ENCODE data around the gene PRR23E. TPM values are rescaled to one million over a fixed set of nuclear protein-coding genes. Genes with fewer than 3 reads are reported as not detected.

Gene PRR23E
- total RNA-seq, 1 experiment from 2014 or later, result not detected

DNA sequence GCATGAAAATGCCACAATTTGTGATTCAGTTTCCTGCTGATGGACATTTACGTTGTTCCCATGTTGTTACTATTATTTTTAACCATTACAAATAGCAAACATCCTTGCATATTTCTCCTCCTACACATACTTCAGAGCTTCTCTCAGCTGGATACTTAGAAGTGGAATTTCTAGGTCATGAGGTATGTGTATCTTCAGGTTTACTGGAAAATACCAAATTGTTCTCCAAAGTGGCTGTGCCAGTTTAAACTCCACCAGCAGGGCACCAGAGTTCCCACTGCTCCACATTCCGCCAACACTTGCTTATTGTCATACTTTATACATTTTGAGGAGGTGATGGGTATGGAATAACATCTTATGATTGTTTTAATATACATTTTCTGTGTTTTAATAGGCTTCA lies 45.7 kb downstream of the PRR23E start:
- Histone ChIP-seq H3K4me1 (no peaks in the 10 kb centered on the region), H3K36me3 (ENCODE audit: control insufficient read depth, insufficient read depth, low read length) (no peaks in the 10 kb centered on the region), H3K9me3 (peaks cover 6% of the 10 kb centered on the region; the same call in 1 of the 2 replicates), H3K4me3 (ENCODE audit: low read depth, low read length) (no peak overlapping the region), H3K27me3 (replicated peaks; ENCODE audit: control insufficient read depth, insufficient read depth, low read length) (no peaks in the 10 kb centered on the region)
- Mint-ChIP-seq H3K4me1 (ENCODE audit: low read depth, unreplicated experiment) (no peaks in the 10 kb centered on the region), H3K27ac (ENCODE audit: unreplicated experiment) (no peak overlapping the region), H3K36me3 (ENCODE audit: insufficient read depth, unreplicated experiment) (no peaks in the 10 kb centered on the region), H3K9me3 (ENCODE audit: unreplicated experiment) (peaks cover 21% of the 10 kb centered on the region), H3K27me3 (ENCODE audit: insufficient read depth, unreplicated experiment) (peaks cover 8% of the 10 kb centered on the region), H3K4me3 (ENCODE audit: unreplicated experiment) (no peak overlapping the region)
- intact Hi-C loops (cut with micrococcal nuclease; ENCODE audit: unreplicated experiment), result no loop called here
- CTCF ChIA-PET, result no interaction called here
- POLR2A ChIA-PET, result no interaction called here
- BruUV-seq (replicated peaks), result no TSS peak
- TF ChIP-seq CTCF (IDR thresholded peaks at IDR 0.05; ENCODE audit: insufficient read depth in 1 of 2, low read depth in 1 of 2, low read length in 1 of 2, severe bottlenecking in 1 of 2, unreplicated experiment in 1 of 2), result no peak
- no peak for DNase-seq

GRCh38 chr3:127247292-127247691 lies 54.4 kb downstream of the PRR23E start:
- Histone ChIP-seq H3K36me3 (ENCODE audit: control insufficient read depth, insufficient read depth, low read length) (no peaks in the 10 kb centered on the region), H3K9me3 (peaks cover 16% of the 10 kb centered on the region), H3K4me1 (no peaks in the 10 kb centered on the region), H3K27me3 (replicated peaks; ENCODE audit: control insufficient read depth, insufficient read depth, low read length) (no peaks in the 10 kb centered on the region), H3K4me3 (ENCODE audit: low read depth, low read length) (no peak overlapping the region)
- BruUV-seq (replicated peaks), result no TSS peak
- intact Hi-C loops (cut with micrococcal nuclease; ENCODE audit: unreplicated experiment), result no loop called here
- DNase-seq, result no peak
- Mint-ChIP-seq H3K27ac (ENCODE audit: unreplicated experiment) (no peak overlapping the region), H3K27me3 (ENCODE audit: insufficient read depth, unreplicated experiment) (no peaks in the 10 kb centered on the region), H3K4me1 (ENCODE audit: low read depth, unreplicated experiment) (no peaks in the 10 kb centered on the region), H3K36me3 (ENCODE audit: insufficient read depth, unreplicated experiment) (no peaks in the 10 kb centered on the region), H3K9me3 (ENCODE audit: unreplicated experiment) (peaks cover 15% of the 10 kb centered on the region), H3K4me3 (ENCODE audit: unreplicated experiment) (no peak overlapping the region)
- POLR2A ChIA-PET, result no interaction called here
- no peak for TF ChIP-seq CTCF (IDR thresholded peaks at IDR 0.05; ENCODE audit: insufficient read depth in 1 of 2, low read depth in 1 of 2, low read length in 1 of 2, severe bottlenecking in 1 of 2, unreplicated experiment in 1 of 2)
- CTCF ChIA-PET, result no interaction called here

Other genes starting within 250 kb of the PRR23E start
- gene PLXNA1, start 210.0 kb upstream of the PRR23E start, total RNA-seq (2022), result 92.4 and 95.1 TPM in 2 replicates
- gene PRR20G, start 94.9 kb downstream of the PRR23E start, total RNA-seq (2022), result not detected in 2 replicates